GM06990 (cell line): ENCODE measurements around the gene ZFP82.

Source experiments
- DNase-seq: peaks from one replicate; pipeline ENCODE4 v3.0.0-alpha.2; 2011; ENCODE audit not compliant: insufficient read length; ENCODE audit errors: extremely low read depth
- H3K27me3 ChIP-seq: replicated peaks from 2 replicates; pipeline ENCODE4 v1.6.0; 2011; ENCODE audit warnings: low read length; ENCODE audit not compliant: control insufficient read depth, insufficient read depth
- H3K36me3 ChIP-seq: 2 replicates; pipeline ENCODE4 v1.5.1; 2011; ENCODE audit warnings: low read length; ENCODE audit not compliant: control insufficient read depth, insufficient read depth
- H3K4me3 ChIP-seq: replicated peaks from 2 replicates; pipeline ENCODE4 v1.5.1; 2011; ENCODE audit warnings: low read depth, mild to moderate bottlenecking, control low read depth, low read length
- CTCF ChIP-seq: IDR thresholded peaks from 2 replicates; pipeline ENCODE4 v1.5.1; 2011; ENCODE audit warnings: low read length, control low read depth, mild to moderate bottlenecking, inconsistent platforms; ENCODE audit not compliant: insufficient read depth, poor library complexity, severe bottlenecking

Gene ZFP82

GRCh38 chr19:36418287-36419001 lies at the start of gene ZFP82:
ZFP82 (minus strand) TSS chr19:36418644; CDS start chr19:36409789, 8,855 bp downstream.
- Histone ChIP-seq H3K4me3 (peak within 1 kb of the TSS; percentile 89), H3K36me3 (no peaks in the 10 kb centered on the region), H3K27me3 (no peaks in the 10 kb centered on the region)
- TF ChIP-seq CTCF = no peak
- DNase-seq = peak; percentile 93

DNA sequence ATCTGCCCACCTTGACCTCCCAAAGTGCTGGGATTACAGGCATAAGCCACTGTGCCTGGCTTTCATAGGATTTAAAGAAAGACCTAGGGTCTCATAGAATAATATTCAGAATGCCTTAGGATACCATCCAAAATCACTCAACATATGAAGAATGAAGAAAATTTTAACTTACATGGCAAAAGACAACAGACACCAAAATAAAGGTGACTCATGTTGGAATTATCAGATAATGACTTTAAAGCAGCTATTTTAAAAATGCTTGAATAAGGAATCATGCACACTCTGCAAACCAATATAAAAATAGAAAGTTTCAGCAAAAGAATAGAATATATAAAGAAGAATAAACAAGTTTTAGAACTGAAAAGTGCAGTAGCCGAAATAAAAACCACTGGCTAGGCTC lies 41.6 kb upstream of the ZFP82 start:
- Histone ChIP-seq H3K4me3 (no peak overlapping the region), H3K27me3 (no peaks in the 10 kb centered on the region), H3K36me3 (no peaks in the 10 kb centered on the region)
- TF ChIP-seq CTCF = no peak
- DNase-seq = no peak

- no peak for TF ChIP-seq CTCF
- no peak overlapping the region for H3K4me3 ChIP-seq
- no peaks in the 10 kb centered on the region for H3K27me3 ChIP-seq
- H3K36me3 ChIP-seq = no peaks in the 10 kb centered on the region
- no peak for DNase-seq
Observed at GRCh38 chr19:36456831-36457230, 38.4 kb upstream of the ZFP82 start.

DNA sequence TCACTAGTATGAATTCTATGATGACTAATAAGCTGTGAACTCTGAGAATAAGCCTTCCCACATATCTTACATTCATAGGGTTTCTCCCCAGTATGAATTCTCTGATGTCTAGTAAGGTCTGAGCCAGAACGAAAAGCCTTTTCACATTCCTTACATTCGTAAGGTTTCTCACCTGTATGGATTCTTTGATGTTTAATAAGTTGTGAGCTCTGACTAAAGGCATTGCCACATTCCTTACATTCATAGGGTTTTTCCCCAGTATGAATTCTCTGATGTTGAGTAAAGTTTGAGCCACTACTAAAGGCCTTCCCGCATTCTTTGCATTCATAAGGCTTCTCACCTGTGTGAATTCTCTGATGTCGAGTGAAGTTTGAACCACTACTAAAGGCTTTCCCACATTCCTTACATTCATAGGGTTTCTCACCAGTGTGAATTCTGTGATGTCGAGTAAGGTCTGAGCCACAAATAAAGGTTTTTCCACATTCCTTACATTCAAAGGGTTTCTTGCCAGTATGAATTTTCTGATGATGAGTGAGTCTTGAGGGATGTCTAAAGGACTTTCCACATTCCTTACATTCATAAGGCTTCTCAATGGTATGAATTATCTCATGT lies 30.7 kb upstream of the ZFP82 start:
- no peak for DNase-seq
- Histone ChIP-seq H3K27me3 (no peaks in the 10 kb centered on the region), H3K36me3 (no peaks in the 10 kb centered on the region; the same call in none of the 2 replicates), H3K4me3 (no peak overlapping the region)
- TF ChIP-seq CTCF = no peak

DNA sequence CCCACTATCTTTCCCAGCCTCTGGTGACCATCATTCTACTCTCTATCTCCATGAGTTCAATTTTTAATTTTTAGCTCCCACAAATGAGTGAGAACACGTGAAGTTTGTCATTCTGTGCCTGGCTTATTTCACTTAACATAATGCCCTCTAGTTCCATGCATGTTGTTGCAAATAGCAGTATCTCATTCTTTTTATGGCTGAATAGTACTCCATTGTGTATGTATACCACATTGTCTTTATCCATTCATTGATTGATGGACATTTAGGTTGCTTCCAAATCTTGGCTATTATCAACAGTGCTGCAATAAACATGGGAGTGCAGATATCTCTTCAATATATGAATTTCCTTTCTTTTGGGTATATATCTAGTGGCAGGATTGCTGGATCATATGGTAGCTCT lies 22.9 kb upstream of the ZFP82 start:
- DNase-seq = no peak
- no peaks in the 10 kb centered on the region for H3K36me3 ChIP-seq

More for the DNA sequence above, 22.9 kb upstream of the ZFP82 start:
- TF ChIP-seq CTCF = no peak
- Histone ChIP-seq H3K4me3 (no peak overlapping the region), H3K27me3 (no peaks in the 10 kb centered on the region)
